SW480 (cell line): ENCODE results near the gene OR11H7.
A peak's percentile ranks its signal among the peaks of the same experiment; 100 is the strongest.
"Not testable (repeated sequence)": the region's sequence is repeated elsewhere in the genome, so short reads cannot be mapped to it uniquely, and the experiment has no call there.

Experiments
- DNase-seq: peaks from one replicate; pipeline ENCODE4 v3.0.0-alpha.2; 2016; ENCODE audit warnings: low spot score

The OR11H7 gene

GRCh38 chr14:20228681-20229080 lies at the start of gene OR11H7:
Gene OR11H7, plus strand, starts transcription at chr14:20228981.
- no peak for DNase-seq

- no peak for DNase-seq
Measured at GRCh38 chr14:20179218-20179617, 49.6 kb upstream of the OR11H7 start.

GRCh38 chr14:20179880-20180279 lies 48.9 kb upstream of the OR11H7 start:
- DNase-seq = no peak

- no peak for DNase-seq
Measured at GRCh38 chr14:20180486-20180885, 48.3 kb upstream of the OR11H7 start.

GRCh38 chr14:20184181-20184580 lies 44.6 kb upstream of the OR11H7 start:
- no peak for DNase-seq

GRCh38 chr14:20190596-20190995 lies 38.2 kb upstream of the OR11H7 start, which contains the start of gene OR11G2:
Gene OR11G2, plus strand, starts transcription at chr14:20190896. Its CDS starts 6,542 bp downstream, at chr14:20197438.
- DNase-seq = no peak

- no peak for DNase-seq
Measured at GRCh38 chr14:20191396-20191795, 37.4 kb upstream of the OR11H7 start.

- no peak for DNase-seq
Measured at GRCh38 chr14:20194101-20194500, 34.7 kb upstream of the OR11H7 start.

GRCh38 chr14:20195170-20195569 lies 33.6 kb upstream of the OR11H7 start:
- DNase-seq = not testable (repeated sequence)

- no peak for DNase-seq
Measured at GRCh38 chr14:20195911-20196310, 32.9 kb upstream of the OR11H7 start.

- no peak for DNase-seq
Measured at GRCh38 chr14:20197459-20197858, 31.3 kb upstream of the OR11H7 start.

GRCh38 chr14:20198991-20199390 lies 29.8 kb upstream of the OR11H7 start:
- DNase-seq = no peak

- DNase-seq = no peak
Measured at GRCh38 chr14:20204721-20205120, 24.1 kb upstream of the OR11H7 start.

GRCh38 chr14:20209595-20209994 lies 19.2 kb upstream of the OR11H7 start:
- no peak for DNase-seq

- DNase-seq = not testable (repeated sequence)
Measured at GRCh38 chr14:20212406-20212805, 16.4 kb upstream of the OR11H7 start.

- no peak for DNase-seq
Measured at GRCh38 chr14:20215196-20215595, 13.6 kb upstream of the OR11H7 start.

- DNase-seq = peak; percentile 5
Measured at GRCh38 chr14:20219033-20219432, 9.7 kb upstream of the OR11H7 start.

GRCh38 chr14:20223410-20223809 lies 5.4 kb upstream of the OR11H7 start, which contains the start of gene OR11H6:
Gene OR11H6, plus strand, starts transcription at chr14:20223710. Its CDS starts 0 bp downstream, at chr14:20223710.
- DNase-seq = no peak

- not testable (repeated sequence) for DNase-seq
Measured at GRCh38 chr14:20235415-20235814, 6.6 kb downstream of the OR11H7 start.

- DNase-seq = peak; percentile 48
Measured at GRCh38 chr14:20247646-20248246, 19.0 kb downstream of the OR11H7 start.

- peak; percentile 11 for DNase-seq
Measured at GRCh38 chr14:20262642-20263128, 33.9 kb downstream of the OR11H7 start.

- DNase-seq = not testable (repeated sequence)
Measured at GRCh38 chr14:20264361-20264760, 35.6 kb downstream of the OR11H7 start.

GRCh38 chr14:20274062-20274461 lies 45.3 kb downstream of the OR11H7 start:
- DNase-seq = no peak

- DNase-seq = no peak
Measured at GRCh38 chr14:20277409-20277808, 48.6 kb downstream of the OR11H7 start.
